A673 (cell line): ENCODE data around the gene TBC1D16. TPM values are rescaled to one million over a fixed set of nuclear protein-coding genes. Genes with fewer than 3 reads are reported as not detected.

ENCODE experiments used
- BruUV-seq: library from RNA; stranded (reverse); fragments of 400-500 nt; replicated peaks from 2 replicates; lab custom pipeline; 2021; lab: Mats Ljungman, UMichigan
- CTCF ChIA-PET: fragments of 300-600 bp; sonication (Branson Sonifier 250); formaldehyde crosslinking; loops from one replicate; lab custom pipeline; 2022; ENCODE audit warnings: antibody characterized with exemption; lab: Charles Lee
- POLR2A ChIA-PET: fragments of 300-600 bp; sonication (Branson Sonifier 250); formaldehyde crosslinking; loops from one replicate; lab custom pipeline; 2022; ENCODE audit warnings: antibody characterized with exemption; ENCODE audit not compliant: low non-redundant PET; lab: Charles Lee
- DNase-seq: peaks from one replicate; pipeline ENCODE4 v3.0.0-alpha.2; 2015; ENCODE audit warnings: low spot score
- H3K27ac ChIP-seq: fragments of 200-600 bp; sonication (generic); 2 replicates; pipeline ENCODE4 v1.5.1; 2016; ENCODE audit warnings: mixed run types, low read depth, mild to moderate bottlenecking, mixed read lengths, antibody characterized with exemption, low read length; ENCODE audit not compliant: poor library complexity, severe bottlenecking
- H3K27me3 ChIP-seq: fragments of 200-600 bp; sonication (generic); replicated peaks from 2 replicates; pipeline ENCODE4 v1.6.1; 2017; ENCODE audit warnings: mixed run types, low read depth, mild to moderate bottlenecking, mixed read lengths, antibody characterized with exemption, low read length; ENCODE audit not compliant: insufficient read depth, poor library complexity
- H3K36me3 ChIP-seq: fragments of 200-600 bp; sonication (generic); 2 replicates; pipeline ENCODE4 v1.6.1; 2016; ENCODE audit warnings: mixed run types, mild to moderate bottlenecking, mixed read lengths, antibody characterized with exemption, low read length; ENCODE audit not compliant: insufficient read depth, poor library complexity, severe bottlenecking
- H3K4me1 ChIP-seq: fragments of 200-600 bp; sonication (generic); 2 replicates; pipeline ENCODE4 v1.6.1; 2017; ENCODE audit warnings: mixed run types, mild to moderate bottlenecking, mixed read lengths, antibody characterized with exemption, low read length; ENCODE audit not compliant: insufficient read depth, poor library complexity, severe bottlenecking
- H3K4me3 ChIP-seq: fragments of 200-600 bp; sonication (generic); 2 replicates; pipeline ENCODE4 v1.5.1; 2016; ENCODE audit warnings: low read depth, mixed run types, mild to moderate bottlenecking, mixed read lengths, low read length; ENCODE audit not compliant: poor library complexity, severe bottlenecking
- H3K9me3 ChIP-seq: fragments of 200-600 bp; sonication (generic); 2 replicates; pipeline ENCODE4 v1.6.1; 2016; ENCODE audit warnings: mixed run types, low read depth, mild to moderate bottlenecking, mixed read lengths, antibody characterized with exemption, low read length; ENCODE audit not compliant: poor library complexity, severe bottlenecking
- CTCF ChIP-seq: fragments of 300-800, 200-600 bp; sonication (generic); conservative IDR thresholded peaks from 2 replicates; pipeline ENCODE4 v1.5.1; 2017; ENCODE audit warnings: low read depth, mild to moderate bottlenecking, antibody characterized with exemption, low read length, moderate library complexity, mixed read lengths
- EZH2 ChIP-seq: fragments of 200-600 bp; sonication (generic); IDR thresholded peaks from 2 replicates; pipeline ENCODE4 v1.6.1; 2017; ENCODE audit warnings: borderline replicate concordance, low read depth, mild to moderate bottlenecking, mixed read lengths, antibody characterized with exemption, low read length; ENCODE audit not compliant: poor library complexity, severe bottlenecking
- intact Hi-C: fragments of 100-400 bp; cut with micrococcal nuclease; formaldehyde crosslinking; loops from one replicate; pipeline ENCODE4 v1.10.0; 2022; ENCODE audit not compliant: unreplicated experiment
- total RNA-seq: library from RNA; stranded (reverse); gene quantifications from 2 replicates; pipeline ENCODE4 v1.2.3, GENCODE V29; 2021

Gene TBC1D16
- total RNA-seq, 1 experiment from 2014 or later: 49.1 TPM

- Histone ChIP-seq H3K27ac (no peak overlapping the region), H3K27me3 (no peaks in the 10 kb centered on the region), H3K36me3 (no peaks in the 10 kb centered on the region), H3K4me3 (no peak overlapping the region), H3K4me1 (peaks cover 15% of the 10 kb centered on the region), H3K9me3 (no peaks in the 10 kb centered on the region)
- intact Hi-C loops: no loop called here
- BruUV-seq: no TSS peak
- POLR2A ChIA-PET: no interaction called here
- TF ChIP-seq EZH2 (no peak), CTCF (no peak)
- no peak for DNase-seq
- CTCF ChIA-PET: interaction anchor here (0.6 kb wide), 1 partner anchor 182 kb away, joined by 6 read pairs; no protein-coding TSS in a partner anchor
These were observed 107.8 kb downstream of the TBC1D16 start for GRCh38 chr17:79927688-79928501.

- DNase-seq: no peak
- TF ChIP-seq CTCF (no peak), EZH2 (no peak)
- Histone ChIP-seq H3K27ac (no peak overlapping the region), H3K9me3 (no peaks in the 10 kb centered on the region), H3K36me3 (no peaks in the 10 kb centered on the region), H3K4me1 (peaks cover 13% of the 10 kb centered on the region), H3K4me3 (no peak overlapping the region), H3K27me3 (no peaks in the 10 kb centered on the region)
- POLR2A ChIA-PET: no interaction called here
- BruUV-seq: no TSS peak
- CTCF ChIA-PET: no interaction called here
- intact Hi-C loops: no loop called here
These were observed 108.5 kb downstream of the TBC1D16 start for GRCh38 chr17:79927136-79927661.

GRCh38 chr17:79926605-79927135, 109.0 kb downstream of the TBC1D16 start:
- intact Hi-C loops: no loop called here
- POLR2A ChIA-PET: no interaction called here
- BruUV-seq: no TSS peak
- H3K27me3 ChIP-seq: no peaks in the 10 kb centered on the region
- CTCF ChIA-PET: interaction anchor here (0.5 to 0.7 kb wide), 3 partner anchors 44 to 182 kb away, joined by 3 to 5 read pairs (median 4); no protein-coding TSS in a partner anchor
- no peaks in the 10 kb centered on the region for H3K36me3 ChIP-seq
- no peak overlapping the region for H3K27ac ChIP-seq
- TF ChIP-seq CTCF (no peak), EZH2 (no peak)
- peaks cover 18% of the 10 kb centered on the region for H3K4me1 ChIP-seq
- no peak for DNase-seq
- no peak overlapping the region for H3K4me3 ChIP-seq
- H3K9me3 ChIP-seq: no peaks in the 10 kb centered on the region
